K562 (cell line): ENCODE measurements around the gene SH3BGRL3. TPM values are rescaled to one million over a fixed set of nuclear protein-coding genes. Genes with fewer than 3 reads are reported as not detected.

Experiments used
- AFF1 ChIP-seq, 2 experiments: fragments of 450-650 bp; IDR thresholded peaks; 2 replicates each; pipeline ENCODE4 v1.6.1; 2018; ENCODE audit warnings: mild to moderate bottlenecking in 2 of 2, low read depth in 1 of 2; ENCODE audit not compliant: partially characterized antibody in 2 of 2
- BHLHE40 ChIP-seq: IDR thresholded peaks from 2 replicates; pipeline ENCODE4 v1.6.1; 2011; ENCODE audit warnings: low read length, improper control_type of control experiment
- BRF2 ChIP-seq: IDR thresholded peaks from 3 replicates; pipeline ENCODE4 v1.6.1; 2011; ENCODE audit warnings: borderline replicate concordance, mild to moderate bottlenecking; ENCODE audit not compliant: insufficient read length, insufficient read depth
- CXXC5 ChIP-seq: fragments of 250-450 bp; sonication (Bioruptor Pico); IDR thresholded peaks from 2 replicates; pipeline ENCODE4 v1.8.0; 2022; ENCODE audit warnings: inconsistent platforms, mild to moderate bottlenecking, moderate library complexity
- EHMT2 ChIP-seq: fragments of 450-650 bp; IDR thresholded peaks from 2 replicates; pipeline ENCODE4 v1.6.1; 2018; ENCODE audit warnings: antibody characterized with exemption
- GATAD2B ChIP-seq: fragments of 450-650 bp; IDR thresholded peaks from 2 replicates; pipeline ENCODE4 v1.6.1; 2017; ENCODE audit warnings: mild to moderate bottlenecking, borderline replicate concordance
- GTF2E2 ChIP-seq: fragments of 200-800 bp; sonication (Bioruptor generic); IDR thresholded peaks from 2 replicates; pipeline ENCODE4 v1.6.1; 2016; ENCODE audit warnings: missing genetic modification characterization, missing compliant biosample characterization
- HDAC2 ChIP-seq: fragments of 450-650 bp; IDR thresholded peaks from 2 replicates; pipeline ENCODE4 v1.6.1; 2016; ENCODE audit warnings: mild to moderate bottlenecking
- IRF9 ChIP-seq: fragments of 450-650 bp; IDR thresholded peaks from 2 replicates; pipeline ENCODE4 v1.6.1; 2016; ENCODE audit warnings: missing biosample characterization, missing genetic modification characterization
- NRF1 ChIP-seq, 2 experiments: fragments of 450-650 bp; IDR thresholded peaks in 1 of 2; conservative IDR thresholded peaks in 1 of 2; 2 replicates each; pipeline ENCODE4 v1.6.1; 2014; ENCODE audit warnings: mild to moderate bottlenecking in 2 of 2
- REST ChIP-seq, 2 experiments: fragments of 450-650 bp; formaldehyde crosslinking in 1 of 2; IDR thresholded peaks; 2 replicates each; pipeline versions ENCODE4 v1.4.0 to v1.6.1; 2014 to 2020; ENCODE audit warnings: mild to moderate bottlenecking in 2 of 2, borderline replicate concordance in 1 of 2, low read depth in 1 of 2
- TEAD1 ChIP-seq, 2 experiments: fragments of 450-650 bp in 1 of 2; sonication (generic) in 1 of 2; formaldehyde crosslinking; IDR thresholded peaks; 2 replicates each; pipeline versions ENCODE4 v1.4.0 to v1.8.0; 2020 to 2022; ENCODE audit warnings: mild to moderate bottlenecking in 2 of 2, missing genetic modification reagents in 1 of 2
- polyA plus RNA-seq, 8 experiments: library from polyadenylated mRNA; depleted of rRNA in 4 of 8; stranded (reverse) in 5 of 8; unstranded in 3 of 8; fragments of >200 nt; fragmentation: Nextera tagmentation in 2 of 8; fragmentation: Illumina TruSeq in 1 of 8; extraction: Ambion mirVana in 2 of 8; extraction: Trizol in 1 of 8; gene quantifications; 2 replicates each; pipeline versions ENCODE4 v1.2.1 to v1.2.3, GENCODE V29; 2011 to 2014; ENCODE audit warnings: inconsistent platforms in 1 of 8, missing spikeins in 1 of 8
- total RNA-seq, 7 experiments: library from RNA; depleted of rRNA in 6 of 7; stranded (reverse); fragments of >200 nt in 6 of 7; fragmentation: Illumina TruSeq in 2 of 7; extraction: Trizol in 2 of 7; gene quantifications; 2 replicates each; pipeline versions ENCODE4 v1.2.1 to v1.2.3, GENCODE V29; 2011 to 2021; ENCODE audit warnings: low replicate concordance in 1 of 7

Gene SH3BGRL3
- total and polyA plus RNA-seq, 9 of the 15 experiments (the other 6 are each of a cell fraction or from before 2014, with no cell fraction given) = 30.3 to 140 (median 54.2) TPM

- TF ChIP-seq AFF1 (IDR thresholded peaks at IDR 0.05; ENCODE audit: low read depth in 1 of 2, partially characterized antibody in 2 of 2) (peak in 1 of 2 experiments; percentile 24), REST (IDR thresholded peaks at IDR 0.05; ENCODE audit: borderline replicate concordance) (peak; percentile 84), REST (CRISPR knock-in tag; IDR thresholded peaks at IDR 0.05; ENCODE audit: low read depth) (peak; percentile 84), BRF2 (no peak), BHLHE40 (no peak; the same call in 1 of the 2 replicates), NRF1 (conservative IDR thresholded peaks at IDR 0.05 in 1 of 2, IDR thresholded peaks at IDR 0.05 in 1 of 2) (peak; percentile 97), CXXC5 (CRISPR knock-in tag) (peak; percentile 95), EHMT2 (no peak), GATAD2B (no peak), HDAC2 (peak; percentile 87), GTF2E2 (tag) (no peak), IRF9 (tag) (no peak), TEAD1 (CRISPR knock-in tag; IDR thresholded peaks at IDR 0.05) (peak; percentile 74 to 84; a peak in 2 of 4 replicates)
Observed at GRCh38 chr1:26233903-26234643, 45.8 kb upstream of the SH3BGRL3 start, which contains the start of gene CEP85 (continued).
